Panc1 (cell line): ENCODE measurements around the gene ZMAT5. TPM values are rescaled to one million over a fixed set of nuclear protein-coding genes. Genes with fewer than 3 reads are reported as not detected.

Experiments
- ATAC-seq: fragments of 200-7000 bp; cut with Tn5 transposase; 2 replicates; pipeline ENCODE4 v1.9.1; 2020; ENCODE audit warnings: mild to moderate bottlenecking, moderate library complexity
- BruUV-seq: library from RNA; stranded (reverse); fragments of 400-500 nt; replicated peaks from 2 replicates; lab custom pipeline; 2021; lab: Mats Ljungman, UMichigan
- CTCF ChIA-PET: fragments of 300-600 bp; sonication (Branson Sonifier 250); formaldehyde crosslinking; loops from one replicate; lab custom pipeline; 2022; ENCODE audit warnings: antibody characterized with exemption; lab: Charles Lee
- POLR2A ChIA-PET: fragments of 300-600 bp; sonication (Branson Sonifier 250); formaldehyde crosslinking; loops from one replicate; lab custom pipeline; 2022; ENCODE audit warnings: antibody characterized with exemption; lab: Charles Lee
- DNase-seq: peaks from one replicate; pipeline ENCODE4 v3.0.0-alpha.2; 2010; ENCODE audit warnings: low read depth, low spot score
- H3K27ac ChIP-seq: 2 replicates; pipeline ENCODE4 v1.5.1; 2011; ENCODE audit warnings: mild to moderate bottlenecking, low read length, inconsistent platforms
- H3K27me3 ChIP-seq: fragments of 200-500 bp; sonication (Bioruptor generic); 2 replicates; pipeline ENCODE4 v1.6.0; 2014; ENCODE audit warnings: low read length, inconsistent platforms; ENCODE audit not compliant: control insufficient read depth, insufficient read depth
- H3K36me3 ChIP-seq: fragments of 200-500 bp; sonication (Bioruptor generic); 2 replicates; pipeline ENCODE4 v1.5.1; 2014; ENCODE audit warnings: inconsistent platforms, mild to moderate bottlenecking, low read length, moderate library complexity; ENCODE audit not compliant: control insufficient read depth, insufficient read depth
- H3K4me1 ChIP-seq: 2 replicates; pipeline ENCODE4 v1.5.1; 2011; ENCODE audit warnings: inconsistent platforms, mild to moderate bottlenecking, low read length, moderate library complexity; ENCODE audit not compliant: control insufficient read depth, insufficient read depth
- H3K4me3 ChIP-seq, 2 experiments: 2 replicates each; pipeline ENCODE4 v1.5.1; 2011 to 2012; ENCODE audit warnings: low read depth in 2 of 2, low read length in 2 of 2, mild to moderate bottlenecking in 2 of 2, inconsistent platforms in 1 of 2, moderate library complexity in 1 of 2
- H3K9me3 ChIP-seq: fragments of 200-500 bp; sonication (Bioruptor generic); 2 replicates; pipeline ENCODE4 v1.5.1; 2014; ENCODE audit warnings: low read depth, mild to moderate bottlenecking, inconsistent platforms, low read length, moderate library complexity; ENCODE audit not compliant: control insufficient read depth, insufficient read depth
- POLR2AphosphoS5 ChIP-seq: IDR thresholded peaks from 2 replicates; pipeline ENCODE4 v1.6.1; 2012; ENCODE audit warnings: mild to moderate bottlenecking, low read depth, low read length, moderate library complexity
- SIN3A ChIP-seq: IDR thresholded peaks from 2 replicates; pipeline ENCODE4 v1.6.1; 2012; ENCODE audit warnings: low read depth, mild to moderate bottlenecking, low read length, moderate library complexity, borderline replicate concordance; ENCODE audit not compliant: insufficient read depth
- TCF7L2 ChIP-seq: IDR thresholded peaks from 2 replicates; pipeline ENCODE4 v1.6.1; 2011; ENCODE audit warnings: mild to moderate bottlenecking, low read depth, low read length, inconsistent platforms
- in situ Hi-C: cut with HindIII; loops from 2 replicates; pipeline ENCODE4 v1.10.0; 2016; ENCODE audit warnings: low sequenced_read_pairs, low pct_unique_long_range_greater_than_20kb
- intact Hi-C: fragments of 100-400 bp; cut with micrococcal nuclease; formaldehyde crosslinking; loops from one replicate; pipeline ENCODE4 v1.10.0; 2022; ENCODE audit not compliant: unreplicated experiment
- total RNA-seq: library from RNA; stranded (reverse); gene quantifications from one replicate; pipeline ENCODE4 v1.2.1, GENCODE V29; 2021; ENCODE audit not compliant: unreplicated experiment
- TF ChIP-seq, protein P1 (sequence below), 2 experiments: IDR thresholded peaks; 2 replicates each; pipeline ENCODE4 v1.6.1; 2011 to 2012; ENCODE audit warnings: low read depth in 2 of 2, control low read depth in 1 of 2, low read length in 1 of 2, mild to moderate bottlenecking in 1 of 2, moderate library complexity in 1 of 2; ENCODE audit not compliant: insufficient read depth in 1 of 2
- TF ChIP-seq, protein P2 (sequence below): fragments of 450-650 bp; IDR thresholded peaks from 2 replicates; pipeline ENCODE4 v1.5.1; 2017; ENCODE audit warnings: mild to moderate bottlenecking

Gene ZMAT5
- total RNA-seq, 1 experiment from 2014 or later, result 22.4 TPM

DNA sequence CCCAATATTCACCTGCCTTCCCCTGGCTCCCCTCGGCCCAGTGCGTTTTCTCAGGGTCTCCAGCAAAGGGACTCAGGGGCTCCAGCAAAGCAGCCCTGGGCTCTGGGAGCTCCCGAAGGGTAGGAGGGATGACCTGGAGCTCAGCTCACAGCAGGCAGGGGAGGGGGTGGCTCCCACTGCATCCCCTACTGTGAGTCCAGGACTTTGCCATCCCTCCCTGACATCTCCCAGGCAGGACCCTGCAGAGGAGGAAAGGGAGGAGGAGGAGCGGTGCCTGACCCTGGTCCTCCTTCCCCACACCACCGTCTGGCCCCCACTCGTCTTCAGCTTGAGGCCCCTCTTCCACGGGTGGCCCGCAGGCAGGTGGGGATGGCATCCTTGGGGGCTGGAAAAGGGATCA, 42.0 kb downstream of the ZMAT5 start:
- POLR2A ChIA-PET, result no interaction called here
- BruUV-seq, result no TSS peak
- H3K4me1 ChIP-seq, result no peaks in the 10 kb centered on the region
- intact Hi-C loops (no loop called here), in situ Hi-C loops (no loop called here)
- no peaks in the 10 kb centered on the region for H3K36me3 ChIP-seq
- ATAC-seq, result no peak
- no peaks in the 10 kb centered on the region for H3K27me3 ChIP-seq
- CTCF ChIA-PET, result interaction anchor here (0.6 kb wide), 1 partner anchor 23 kb away, joined by 6 read pairs; no protein-coding TSS in a partner anchor
- no peaks in the 10 kb centered on the region for H3K9me3 ChIP-seq
- no peak overlapping the region for H3K27ac ChIP-seq
- TF ChIP-seq, protein P1, sequence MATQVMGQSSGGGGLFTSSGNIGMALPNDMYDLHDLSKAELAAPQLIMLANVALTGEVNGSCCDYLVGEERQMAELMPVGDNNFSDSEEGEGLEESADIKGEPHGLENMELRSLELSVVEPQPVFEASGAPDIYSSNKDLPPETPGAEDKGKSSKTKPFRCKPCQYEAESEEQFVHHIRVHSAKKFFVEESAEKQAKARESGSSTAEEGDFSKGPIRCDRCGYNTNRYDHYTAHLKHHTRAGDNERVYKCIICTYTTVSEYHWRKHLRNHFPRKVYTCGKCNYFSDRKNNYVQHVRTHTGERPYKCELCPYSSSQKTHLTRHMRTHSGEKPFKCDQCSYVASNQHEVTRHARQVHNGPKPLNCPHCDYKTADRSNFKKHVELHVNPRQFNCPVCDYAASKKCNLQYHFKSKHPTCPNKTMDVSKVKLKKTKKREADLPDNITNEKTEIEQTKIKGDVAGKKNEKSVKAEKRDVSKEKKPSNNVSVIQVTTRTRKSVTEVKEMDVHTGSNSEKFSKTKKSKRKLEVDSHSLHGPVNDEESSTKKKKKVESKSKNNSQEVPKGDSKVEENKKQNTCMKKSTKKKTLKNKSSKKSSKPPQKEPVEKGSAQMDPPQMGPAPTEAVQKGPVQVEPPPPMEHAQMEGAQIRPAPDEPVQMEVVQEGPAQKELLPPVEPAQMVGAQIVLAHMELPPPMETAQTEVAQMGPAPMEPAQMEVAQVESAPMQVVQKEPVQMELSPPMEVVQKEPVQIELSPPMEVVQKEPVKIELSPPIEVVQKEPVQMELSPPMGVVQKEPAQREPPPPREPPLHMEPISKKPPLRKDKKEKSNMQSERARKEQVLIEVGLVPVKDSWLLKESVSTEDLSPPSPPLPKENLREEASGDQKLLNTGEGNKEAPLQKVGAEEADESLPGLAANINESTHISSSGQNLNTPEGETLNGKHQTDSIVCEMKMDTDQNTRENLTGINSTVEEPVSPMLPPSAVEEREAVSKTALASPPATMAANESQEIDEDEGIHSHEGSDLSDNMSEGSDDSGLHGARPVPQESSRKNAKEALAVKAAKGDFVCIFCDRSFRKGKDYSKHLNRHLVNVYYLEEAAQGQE (IDR thresholded peaks at IDR 0.05; ENCODE audit: insufficient read depth in 1 of 2, low read depth in 2 of 2, low read length in 1 of 2), result no peak
- TF ChIP-seq, protein P2, sequence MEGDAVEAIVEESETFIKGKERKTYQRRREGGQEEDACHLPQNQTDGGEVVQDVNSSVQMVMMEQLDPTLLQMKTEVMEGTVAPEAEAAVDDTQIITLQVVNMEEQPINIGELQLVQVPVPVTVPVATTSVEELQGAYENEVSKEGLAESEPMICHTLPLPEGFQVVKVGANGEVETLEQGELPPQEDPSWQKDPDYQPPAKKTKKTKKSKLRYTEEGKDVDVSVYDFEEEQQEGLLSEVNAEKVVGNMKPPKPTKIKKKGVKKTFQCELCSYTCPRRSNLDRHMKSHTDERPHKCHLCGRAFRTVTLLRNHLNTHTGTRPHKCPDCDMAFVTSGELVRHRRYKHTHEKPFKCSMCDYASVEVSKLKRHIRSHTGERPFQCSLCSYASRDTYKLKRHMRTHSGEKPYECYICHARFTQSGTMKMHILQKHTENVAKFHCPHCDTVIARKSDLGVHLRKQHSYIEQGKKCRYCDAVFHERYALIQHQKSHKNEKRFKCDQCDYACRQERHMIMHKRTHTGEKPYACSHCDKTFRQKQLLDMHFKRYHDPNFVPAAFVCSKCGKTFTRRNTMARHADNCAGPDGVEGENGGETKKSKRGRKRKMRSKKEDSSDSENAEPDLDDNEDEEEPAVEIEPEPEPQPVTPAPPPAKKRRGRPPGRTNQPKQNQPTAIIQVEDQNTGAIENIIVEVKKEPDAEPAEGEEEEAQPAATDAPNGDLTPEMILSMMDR, result no peak
- no peak for TF ChIP-seq TCF7L2
- no peak for TF ChIP-seq POLR2AphosphoS5
- no peak for TF ChIP-seq SIN3A
- DNase-seq, result no peak
- no peak overlapping the region for H3K4me3 ChIP-seq

DNA sequence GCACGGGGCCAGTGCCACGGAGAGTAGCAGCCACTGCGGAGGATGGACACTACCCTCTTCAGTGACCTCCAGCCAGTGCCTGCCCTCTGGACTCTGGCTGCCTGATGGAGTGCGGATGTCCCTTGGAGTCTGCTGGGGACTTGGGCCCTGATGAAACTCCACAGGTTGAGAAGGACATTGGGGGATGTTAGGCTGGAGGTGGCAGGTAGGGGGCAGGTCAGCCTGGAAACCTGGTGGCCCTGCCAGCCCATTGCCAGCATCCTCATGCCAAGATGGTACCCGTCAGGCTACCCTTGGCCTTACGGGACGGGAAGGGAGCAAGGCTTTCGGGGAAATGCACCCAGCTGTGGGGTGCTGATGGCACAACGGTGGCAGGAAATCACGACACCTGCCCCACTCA, 43.0 kb downstream of the ZMAT5 start:
- TF ChIP-seq, protein P2, result no peak
- no peak overlapping the region for H3K4me3 ChIP-seq
- no peak for DNase-seq
- ATAC-seq, result no peak
- no peaks in the 10 kb centered on the region for H3K36me3 ChIP-seq
- no peak overlapping the region for H3K27ac ChIP-seq
- CTCF ChIA-PET, result no interaction called here
- intact Hi-C loops, result no loop called here
- H3K27me3 ChIP-seq, result no peaks in the 10 kb centered on the region
- POLR2A ChIA-PET, result no interaction called here
- no peaks in the 10 kb centered on the region for H3K9me3 ChIP-seq
- no TSS peak for BruUV-seq
- in situ Hi-C loops, result no loop called here
- H3K4me1 ChIP-seq, result no peaks in the 10 kb centered on the region

DNA sequence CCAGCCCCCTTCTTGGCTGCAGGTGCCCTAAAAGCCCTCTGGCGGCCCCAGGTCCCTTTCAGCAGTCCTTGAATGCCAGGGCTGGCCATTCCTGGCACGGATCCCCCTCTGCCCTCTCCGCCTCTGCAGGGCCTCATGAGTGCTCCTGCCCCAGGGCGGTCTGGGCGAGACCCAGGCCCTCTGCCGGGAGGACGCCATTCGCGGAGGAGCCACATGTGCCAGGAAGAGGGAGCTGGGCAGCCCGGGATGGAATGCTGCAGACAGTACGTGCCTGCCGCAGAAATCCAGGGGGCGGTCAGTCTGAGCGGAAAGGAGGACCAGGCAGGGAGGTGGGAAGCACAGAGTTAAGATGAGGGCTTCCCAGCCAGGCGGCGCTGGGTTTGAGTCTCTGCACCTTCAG, 44.2 kb downstream of the ZMAT5 start:
- no TSS peak for BruUV-seq
- no peak for TF ChIP-seq SIN3A
- TF ChIP-seq, protein P1 (IDR thresholded peaks at IDR 0.05; ENCODE audit: insufficient read depth in 1 of 2, low read depth in 2 of 2, low read length in 1 of 2), result no peak
- no peak for TF ChIP-seq TCF7L2
- TF ChIP-seq, protein P2, result no peak
- no peak for TF ChIP-seq POLR2AphosphoS5
- H3K36me3 ChIP-seq, result no peaks in the 10 kb centered on the region
- H3K9me3 ChIP-seq, result no peaks in the 10 kb centered on the region
- ATAC-seq (no peak), DNase-seq (no peak)
- ChIA-PET CTCF (no interaction called here), POLR2A (interaction anchor here (0.6 kb wide), 1 partner anchor 58 kb away, joined by 3 read pairs; no protein-coding TSS in a partner anchor)
- intact Hi-C loops, result no loop called here
- in situ Hi-C loops, result no loop called here
- H3K4me3 ChIP-seq, result no peak overlapping the region
- H3K4me1 ChIP-seq, result no peaks in the 10 kb centered on the region
- H3K27me3 ChIP-seq, result no peaks in the 10 kb centered on the region
- no peak overlapping the region for H3K27ac ChIP-seq
